GM21786 (cell line): Measurements from ENCODE around the gene EML6.

Experiments used
- ATAC-seq: cut with Tn5 transposase; IDR thresholded peaks from one replicate; pipeline ENCODE4 v1.9.1; 2021; ENCODE audit not compliant: unreplicated experiment

EML6 gene

GRCh38 chr2:55013936-55014335 lies 290.5 kb downstream of the EML6 start:
- no peak for ATAC-seq

- no peak for ATAC-seq
Observed at GRCh38 chr2:55014962-55015939, 291.8 kb downstream of the EML6 start.

- ATAC-seq: no peak
Observed at GRCh38 chr2:55017428-55017827, 294.0 kb downstream of the EML6 start.

GRCh38 chr2:55017880-55018279 lies 294.4 kb downstream of the EML6 start:
- no peak for ATAC-seq

- ATAC-seq: no peak
Observed at GRCh38 chr2:55018619-55019018, 295.2 kb downstream of the EML6 start.

- ATAC-seq: no peak
Observed at GRCh38 chr2:55019526-55020258, 296.2 kb downstream of the EML6 start.
